BJ (cell line): ENCODE data around the gene MRTO4. TPM values are rescaled to one million over a fixed set of nuclear protein-coding genes. Genes with fewer than 3 reads are reported as not detected.
A peak's percentile ranks its signal among the peaks of the same experiment; 100 is the strongest.

Experiments used
- CTCF ChIA-PET: fragments of 350-600 bp; formaldehyde crosslinking; extraction: SDS; loops from one replicate; lab custom pipeline; 2021; ENCODE audit warnings: antibody characterized with exemption, inconsistent platforms; lab: Yijun Ruan, JAX
- POLR2A ChIA-PET: fragments of 300-600 bp; sonication (Branson Sonifier 250); formaldehyde crosslinking; extraction: SDS; loops from one replicate; lab custom pipeline; 2021; ENCODE audit warnings: antibody characterized with exemption; lab: Charles Lee
- DNase-seq: peaks from one replicate; pipeline ENCODE4 v3.0.0-alpha.2; 2011; ENCODE audit warnings: low read depth
- H3K27me3 ChIP-seq: 2 replicates; pipeline ENCODE4 v1.6.0; 2011; ENCODE audit warnings: low read length; ENCODE audit not compliant: control insufficient read depth, insufficient read depth
- H3K36me3 ChIP-seq: 2 replicates; pipeline ENCODE4 v1.5.1; 2011; ENCODE audit warnings: low read length; ENCODE audit not compliant: control insufficient read depth, insufficient read depth
- H3K4me3 ChIP-seq: 2 replicates; pipeline ENCODE4 v1.5.1; 2011; ENCODE audit warnings: low read depth, mild to moderate bottlenecking, control low read depth, low read length
- CTCF ChIP-seq: IDR thresholded peaks from 2 replicates; pipeline ENCODE4 v1.5.1; 2011; ENCODE audit warnings: low read depth, mild to moderate bottlenecking, control low read depth, inconsistent platforms, low read length, moderate library complexity; ENCODE audit not compliant: insufficient read depth
- polyA minus RNA-seq: library from RNA; depleted of rRNA, polyadenylated mRNA; stranded (reverse); fragments of >200 nt; gene quantifications from 2 replicates; pipeline ENCODE4 v1.2.3, GENCODE V29; 2011; rRNA and poly(A)+ RNA removed
- polyA plus RNA-seq: library from polyadenylated mRNA; depleted of rRNA; stranded (reverse); fragments of >200 nt; gene quantifications from 2 replicates; pipeline ENCODE4 v1.2.3, GENCODE V29; 2011; rRNA removed

Gene MRTO4
- polyA plus RNA-seq = 31.4 and 37.5 TPM in 2 replicates
- 16.0 and 26.2 TPM in 2 replicates for polyA minus RNA-seq

- no peak for DNase-seq
- H3K4me3 ChIP-seq = peak within 1 kb of the TSS; percentile 81
- H3K27me3 ChIP-seq = no peaks in the 10 kb centered on the region
- POLR2A ChIA-PET = no interaction called here
- peaks cover 9% of the 10 kb centered on the region for H3K36me3 ChIP-seq
- no peak for TF ChIP-seq CTCF
- CTCF ChIA-PET = interaction anchor here (0.8 to 2.4 kb wide), 3 partner anchors 10 to 403 kb away, joined by 3 to 10 read pairs (median 3); no protein-coding TSS in a partner anchor
These were observed at the start of gene MRTO4, which contains the start of gene EMC1 for GRCh38 chr1:19251305-19252196. MRTO4 (plus strand) TSS chr1:19251805; CDS start chr1:19251836, 31 bp downstream. EMC1 (minus strand) TSS chr1:19251524; CDS start chr1:19251509, 15 bp downstream.

GRCh38 chr1:19202396-19202795 lies 49.2 kb upstream of the MRTO4 start:
- DNase-seq = no peak
- Histone ChIP-seq H3K4me3 (no peak overlapping the region), H3K36me3 (peaks cover 14% of the 10 kb centered on the region), H3K27me3 (no peaks in the 10 kb centered on the region)
- ChIA-PET CTCF (no interaction called here), POLR2A (interaction anchor here (0.6 kb wide), 1 partner anchor 110 kb away, joined by 4 read pairs; no protein-coding TSS in a partner anchor)
- TF ChIP-seq CTCF = no peak

GRCh38 chr1:19203440-19203839 lies 48.2 kb upstream of the MRTO4 start:
- no peak overlapping the region for H3K4me3 ChIP-seq
- DNase-seq = no peak
- TF ChIP-seq CTCF = no peak
- POLR2A ChIA-PET = no interaction called here
- no peaks in the 10 kb centered on the region for H3K27me3 ChIP-seq
- CTCF ChIA-PET = interaction anchor here (0.7 kb wide), 1 partner anchor 139 kb away, joined by 3 read pairs; no protein-coding TSS in a partner anchor
- peaks cover 9% of the 10 kb centered on the region for H3K36me3 ChIP-seq

GRCh38 chr1:19204446-19205266 lies 46.9 kb upstream of the MRTO4 start:
- ChIA-PET CTCF (interaction anchor here (1.1 kb wide), 1 partner anchor 298 kb away, joined by 3 read pairs; no protein-coding TSS in a partner anchor), POLR2A (no interaction called here)
- Histone ChIP-seq H3K4me3 (no peak overlapping the region), H3K36me3 (peaks cover 1% of the 10 kb centered on the region; the same call in 1 of the 2 replicates), H3K27me3 (no peaks in the 10 kb centered on the region)
- no peak for DNase-seq
- TF ChIP-seq CTCF = no peak
